ENCODE results near the gene NHLRC4.

NHLRC4 gene

GRCh38 chr16:609984-610383 is 43.2 kb downstream of the NHLRC4 start:
- Histone ChIP-seq H3K9me3 (ENCODE audit: control insufficient read depth, insufficient read depth, low read length) (no peaks in the 10 kb centered on the region), H3K4me1 (ENCODE audit: control insufficient read depth, insufficient read depth, low read length) (no peaks in the 10 kb centered on the region), H3K27me3 (ENCODE audit: control insufficient read depth, insufficient read depth, low read length) (no peaks in the 10 kb centered on the region), H3K36me3 (ENCODE audit: control insufficient read depth, insufficient read depth, low read length) (no peaks in the 10 kb centered on the region), H3K4me3 (ENCODE audit: low read depth, low read length) (no peak overlapping the region), H3K9ac (ENCODE audit: low read depth, low read length) (no peak overlapping the region)

- no peaks in the 10 kb centered on the region for H3K9me3 ChIP-seq (ENCODE audit: control insufficient read depth, insufficient read depth, low read length)
- no peak overlapping the region for H3K9ac ChIP-seq (ENCODE audit: low read depth, low read length)
- no peaks in the 10 kb centered on the region for H3K27me3 ChIP-seq (ENCODE audit: control insufficient read depth, insufficient read depth, low read length)
- no peak overlapping the region for H3K4me3 ChIP-seq (ENCODE audit: low read depth, low read length)
- H3K4me1 ChIP-seq (ENCODE audit: control insufficient read depth, insufficient read depth, low read length): no peaks in the 10 kb centered on the region
- no peaks in the 10 kb centered on the region for H3K36me3 ChIP-seq (ENCODE audit: control insufficient read depth, insufficient read depth, low read length)
Measured at GRCh38 chr16:610513-611381, 43.9 kb downstream of the NHLRC4 start.

- no peak overlapping the region for H3K9ac ChIP-seq (ENCODE audit: low read depth, low read length)
- H3K27me3 ChIP-seq (ENCODE audit: control insufficient read depth, insufficient read depth, low read length): no peaks in the 10 kb centered on the region
- H3K4me1 ChIP-seq (ENCODE audit: control insufficient read depth, insufficient read depth, low read length): no peaks in the 10 kb centered on the region
- H3K36me3 ChIP-seq (ENCODE audit: control insufficient read depth, insufficient read depth, low read length): no peaks in the 10 kb centered on the region
- no peaks in the 10 kb centered on the region for H3K9me3 ChIP-seq (ENCODE audit: control insufficient read depth, insufficient read depth, low read length)
- H3K4me3 ChIP-seq (ENCODE audit: low read depth, low read length): no peak overlapping the region
Measured at GRCh38 chr16:615122-615521, 48.3 kb downstream of the NHLRC4 start.

GRCh38 chr16:616733-617586 is 50.2 kb downstream of the NHLRC4 start:
- Histone ChIP-seq H3K4me3 (ENCODE audit: low read depth, low read length) (no peak overlapping the region), H3K9ac (ENCODE audit: low read depth, low read length) (no peak overlapping the region), H3K36me3 (ENCODE audit: control insufficient read depth, insufficient read depth, low read length) (no peaks in the 10 kb centered on the region), H3K4me1 (ENCODE audit: control insufficient read depth, insufficient read depth, low read length) (no peaks in the 10 kb centered on the region), H3K27me3 (ENCODE audit: control insufficient read depth, insufficient read depth, low read length) (no peaks in the 10 kb centered on the region), H3K9me3 (ENCODE audit: control insufficient read depth, insufficient read depth, low read length) (no peaks in the 10 kb centered on the region)

- Histone ChIP-seq H3K4me3 (ENCODE audit: low read depth, low read length) (no peak overlapping the region), H3K36me3 (ENCODE audit: control insufficient read depth, insufficient read depth, low read length) (no peaks in the 10 kb centered on the region), H3K27me3 (ENCODE audit: control insufficient read depth, insufficient read depth, low read length) (no peaks in the 10 kb centered on the region), H3K9ac (ENCODE audit: low read depth, low read length) (no peak overlapping the region), H3K9me3 (ENCODE audit: control insufficient read depth, insufficient read depth, low read length) (no peaks in the 10 kb centered on the region), H3K4me1 (ENCODE audit: control insufficient read depth, insufficient read depth, low read length) (no peaks in the 10 kb centered on the region)
Measured at GRCh38 chr16:617855-618254, 51.0 kb downstream of the NHLRC4 start.
